SK-N-MC (cell line): ENCODE data around the gene LIAS.
"Not testable (repeated sequence)": the region's sequence is repeated elsewhere in the genome, so short reads cannot be mapped to it uniquely, and the experiment has no call there.

Source experiments
- DNase-seq: peaks from one replicate; pipeline ENCODE4 v3.0.0-alpha.2; 2011; ENCODE audit warnings: low read depth, low spot score
- H3K27ac ChIP-seq: fragments of 200-600 bp; sonication (generic); 2 replicates; pipeline ENCODE4 v1.5.1; 2016; ENCODE audit warnings: mixed run types
- H3K36me3 ChIP-seq: fragments of 200-600 bp; sonication (generic); 2 replicates; pipeline ENCODE4 v1.6.1; 2017; ENCODE audit warnings: antibody characterized with exemption, low read length, mixed read lengths; ENCODE audit not compliant: insufficient read depth
- H3K4me3 ChIP-seq: fragments of 200-600 bp; sonication (generic); 2 replicates; pipeline ENCODE4 v1.5.1; 2016
- H3K9ac ChIP-seq: fragments of 200-600 bp; sonication (generic); 2 replicates; pipeline ENCODE4 v1.8.0; 2017; ENCODE audit warnings: mixed run types, mixed read lengths; ENCODE audit not compliant: insufficient read length
- H3K9me3 ChIP-seq: fragments of 200-600 bp; sonication (generic); 2 replicates; pipeline ENCODE4 v1.6.1; 2017; ENCODE audit warnings: low read depth, mild to moderate bottlenecking, antibody characterized with exemption, low read length, moderate library complexity, mixed read lengths
- EZH2 ChIP-seq: fragments of 200-600 bp; sonication (generic); IDR thresholded peaks from one replicate; pipeline ENCODE4 v1.6.1; 2017; ENCODE audit warnings: antibody characterized with exemption
- FOXP2 ChIP-seq: optimal IDR thresholded peaks from 2 replicates; pipeline ENCODE3; 2011; ENCODE audit warnings: mild to moderate bottlenecking, moderate library complexity; ENCODE audit not compliant: insufficient read depth; ENCODE audit errors: extremely low read length, control extremely low read depth
- POLR2AphosphoS5 ChIP-seq: IDR thresholded peaks from 2 replicates; pipeline ENCODE4 v1.6.1; 2012; ENCODE audit warnings: mild to moderate bottlenecking, low read depth, low read length, borderline replicate concordance

Gene LIAS

DNA sequence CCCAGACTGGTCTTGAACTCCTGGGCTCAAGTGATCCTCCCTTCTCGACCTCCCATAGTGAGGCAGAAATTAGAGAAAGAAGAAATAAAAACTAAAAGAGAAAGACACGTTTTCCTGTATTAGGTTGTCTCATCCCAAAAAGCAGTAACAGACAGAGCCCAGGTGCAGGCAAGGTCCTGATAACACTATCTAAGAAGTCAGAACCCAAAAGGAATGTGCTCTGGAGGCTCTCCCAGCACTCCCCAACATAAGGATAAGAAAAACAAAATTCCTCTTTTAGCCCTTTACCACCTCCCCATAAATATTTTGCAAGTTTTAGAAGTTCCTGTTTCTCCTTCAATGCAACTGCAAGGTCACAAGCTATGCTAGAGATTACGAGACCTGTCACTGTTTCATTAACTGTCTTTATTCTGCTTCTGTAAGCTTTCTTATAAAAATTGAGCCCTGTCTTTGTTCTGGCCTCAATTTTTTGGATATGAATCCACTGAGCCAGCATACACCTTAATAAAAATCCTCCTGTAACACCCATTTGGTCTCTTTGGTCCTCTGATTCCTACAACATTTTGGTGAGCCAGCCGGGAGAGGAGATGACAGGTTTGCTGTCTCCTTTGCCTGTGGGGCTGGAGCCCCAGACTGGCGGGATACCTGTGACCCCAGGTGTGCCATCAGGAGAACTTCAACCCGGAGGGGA, 25.9 kb downstream of the LIAS start:
- Histone ChIP-seq H3K36me3 (no peaks in the 10 kb centered on the region), H3K9me3 (no peaks in the 10 kb centered on the region), H3K4me3 (no peak overlapping the region), H3K27ac (no peak overlapping the region), H3K9ac (no peak overlapping the region)
- DNase-seq: no peak
- TF ChIP-seq EZH2: no peak
- TF ChIP-seq FOXP2: no peak
- TF ChIP-seq POLR2AphosphoS5: no peak

DNA sequence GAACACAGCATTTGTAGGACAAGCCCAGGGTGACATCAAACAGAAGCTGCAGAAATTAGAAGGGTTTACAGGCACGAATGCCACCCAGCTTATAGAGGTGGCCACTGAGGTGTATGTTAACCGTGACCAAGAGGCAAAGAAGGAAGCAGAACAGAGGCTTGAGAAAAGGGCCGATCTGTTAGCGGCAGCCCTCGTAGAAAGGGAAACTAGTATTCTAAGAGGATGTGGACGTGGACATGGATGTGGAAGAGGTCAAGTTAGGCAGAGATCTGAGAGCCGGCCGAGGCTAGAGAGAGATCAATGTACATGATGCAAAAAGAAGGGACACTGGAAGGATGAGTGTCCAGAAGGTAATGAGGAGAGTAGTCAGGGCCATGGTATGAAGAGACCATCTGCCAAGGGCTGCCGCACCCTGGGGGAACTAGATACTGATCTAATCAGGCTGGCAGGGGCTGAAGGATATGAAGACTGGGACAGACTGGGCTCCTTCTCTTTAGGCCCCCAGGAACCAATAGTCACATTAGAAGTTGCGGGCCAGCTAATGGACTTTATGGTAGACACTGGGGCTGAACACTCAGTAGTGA, 27.5 kb downstream of the LIAS start:
- no peaks in the 10 kb centered on the region for H3K9me3 ChIP-seq
- TF ChIP-seq EZH2 (no peak), POLR2AphosphoS5 (no peak), FOXP2 (no peak)
- DNase-seq: no peak
- no peak overlapping the region for H3K9ac ChIP-seq
- H3K4me3 ChIP-seq: no peak overlapping the region
- H3K27ac ChIP-seq: no peak overlapping the region
- no peaks in the 10 kb centered on the region for H3K36me3 ChIP-seq

DNA sequence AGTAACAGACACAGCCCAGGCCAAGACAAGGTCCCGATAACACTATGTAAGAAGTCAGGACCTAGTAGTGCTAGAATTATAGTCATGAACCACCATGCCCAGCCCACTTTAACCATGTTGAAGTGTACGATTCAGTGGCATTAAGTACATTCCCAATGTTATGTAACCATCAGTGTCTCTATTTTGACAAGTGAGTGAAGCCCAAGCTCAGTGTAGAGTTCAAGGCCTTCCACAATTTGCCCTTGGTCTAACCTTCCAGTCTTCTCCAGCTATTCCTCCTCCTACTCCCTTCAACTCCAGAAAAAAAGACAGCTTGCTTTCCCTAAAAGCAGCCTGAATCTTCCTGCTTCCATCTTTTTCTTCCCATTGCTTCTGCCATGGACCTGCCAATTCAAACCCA, 31.5 kb downstream of the LIAS start:
- H3K9me3 ChIP-seq: no peaks in the 10 kb centered on the region
- no peak overlapping the region for H3K9ac ChIP-seq
- no peak overlapping the region for H3K27ac ChIP-seq
- no peaks in the 10 kb centered on the region for H3K36me3 ChIP-seq
- no peak overlapping the region for H3K4me3 ChIP-seq
- TF ChIP-seq FOXP2: no peak
- no peak for TF ChIP-seq POLR2AphosphoS5
- no peak for TF ChIP-seq EZH2
- no peak for DNase-seq

DNA sequence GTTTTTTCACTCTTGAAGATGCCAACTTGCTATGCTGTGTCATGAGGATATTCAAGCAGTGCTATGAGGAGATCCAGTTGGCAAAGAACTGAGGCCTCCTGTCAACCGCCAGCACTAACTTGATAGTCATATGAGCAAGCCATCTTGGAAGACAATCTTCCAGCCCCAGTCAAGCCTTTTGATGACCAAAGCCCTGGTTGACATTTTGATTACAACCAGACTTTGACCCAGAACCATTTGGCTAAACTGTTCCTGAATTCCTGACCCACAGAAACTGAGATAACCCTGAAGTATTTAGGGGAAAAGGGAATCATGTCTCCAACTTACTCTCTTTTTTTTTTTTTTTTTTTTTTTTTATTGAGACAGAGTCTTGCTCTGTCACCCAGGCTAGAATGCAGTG, 35.5 kb downstream of the LIAS start:
- no peak overlapping the region for H3K9ac ChIP-seq
- no peak overlapping the region for H3K27ac ChIP-seq
- no peak for DNase-seq
- TF ChIP-seq FOXP2 (no peak), POLR2AphosphoS5 (no peak), EZH2 (no peak)
- H3K4me3 ChIP-seq: no peak overlapping the region
- H3K36me3 ChIP-seq: peaks cover 8% of the 10 kb centered on the region
- no peaks in the 10 kb centered on the region for H3K9me3 ChIP-seq

DNA sequence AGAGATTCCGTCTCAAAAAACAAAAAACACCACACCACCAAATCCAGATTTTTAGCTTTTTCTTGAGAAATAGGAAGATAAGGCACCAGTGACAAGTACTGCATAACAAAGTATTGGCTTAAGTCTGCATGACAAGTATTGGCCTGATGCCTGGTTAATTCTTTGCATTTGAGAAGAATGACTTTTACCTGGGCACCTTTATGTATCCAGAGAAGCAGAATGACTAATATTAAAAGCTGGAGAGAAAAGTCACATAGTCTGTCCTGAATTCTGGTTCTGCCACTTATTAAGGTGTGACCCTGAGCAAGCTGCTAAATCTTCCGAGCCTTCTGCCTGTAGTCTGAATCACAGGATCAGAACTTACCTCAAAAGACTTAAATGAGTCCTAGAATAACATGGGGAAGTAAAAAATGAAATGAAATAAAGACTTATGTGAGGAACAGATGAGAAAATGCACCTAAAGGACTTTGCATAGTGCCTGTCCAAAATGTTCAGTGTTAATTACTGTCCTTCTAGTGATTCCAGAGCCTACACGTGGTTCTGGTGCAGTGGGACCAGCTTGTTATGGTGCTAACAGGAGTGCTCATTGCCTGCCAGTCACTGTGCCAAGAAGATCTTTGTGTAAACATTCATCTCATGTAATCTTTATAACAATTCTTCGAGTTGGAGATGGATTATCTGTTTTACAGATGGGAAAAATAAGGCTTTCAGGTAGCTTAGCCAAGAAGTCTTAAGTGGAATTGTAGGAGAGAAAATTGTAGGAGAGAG, 36.8 kb downstream of the LIAS start:
- H3K36me3 ChIP-seq: peaks cover 12% of the 10 kb centered on the region
- H3K9ac ChIP-seq: no peak overlapping the region
- no peaks in the 10 kb centered on the region for H3K9me3 ChIP-seq
- no peak overlapping the region for H3K4me3 ChIP-seq
- DNase-seq: no peak
- H3K27ac ChIP-seq: no peak overlapping the region
- TF ChIP-seq FOXP2 (no peak), EZH2 (no peak), POLR2AphosphoS5 (no peak)

DNA sequence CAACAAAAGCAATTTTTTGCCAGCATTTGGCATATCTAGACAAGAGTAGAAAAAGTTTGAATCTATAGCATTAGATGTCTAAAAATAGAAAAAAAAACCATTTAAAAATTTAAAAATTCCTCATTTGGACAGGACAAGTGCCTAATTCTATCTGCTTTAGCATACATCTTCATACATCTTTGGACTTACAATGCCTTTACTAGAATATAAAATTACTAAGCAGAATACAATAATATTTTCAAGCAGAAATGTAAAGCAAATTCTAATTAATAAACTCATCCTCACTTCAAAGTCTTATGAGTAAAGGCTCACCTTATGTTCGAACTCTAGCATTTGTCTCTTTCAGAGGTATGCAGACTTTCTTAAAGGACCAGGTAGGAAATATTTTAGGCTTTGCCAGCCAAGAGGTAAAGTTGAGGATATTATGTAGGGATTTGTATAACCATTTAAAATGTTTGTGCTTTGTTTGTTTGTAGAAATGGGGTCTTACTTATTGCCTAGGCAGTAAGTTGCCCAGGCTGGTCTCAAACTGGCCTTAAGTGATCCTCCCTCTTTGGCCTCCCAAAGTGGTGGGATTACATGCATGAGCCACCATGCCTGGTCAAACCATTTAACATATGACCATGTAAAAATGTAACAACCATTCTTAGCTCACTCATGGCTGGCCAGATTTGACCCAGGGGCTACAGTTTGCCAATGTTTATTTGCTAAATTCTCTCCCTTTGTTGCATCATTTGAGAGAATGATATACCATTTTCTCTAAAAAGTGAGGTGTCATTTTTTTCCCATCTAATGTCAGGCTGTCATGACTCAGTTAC, 39.3 kb downstream of the LIAS start:
- TF ChIP-seq POLR2AphosphoS5 (no peak), FOXP2 (no peak)
- H3K36me3 ChIP-seq: peaks cover 25% of the 10 kb centered on the region
- no peak overlapping the region for H3K9ac ChIP-seq
- H3K9me3 ChIP-seq: no peaks in the 10 kb centered on the region
- H3K27ac ChIP-seq: no peak overlapping the region
- no peak overlapping the region for H3K4me3 ChIP-seq
- no peak for DNase-seq

DNA sequence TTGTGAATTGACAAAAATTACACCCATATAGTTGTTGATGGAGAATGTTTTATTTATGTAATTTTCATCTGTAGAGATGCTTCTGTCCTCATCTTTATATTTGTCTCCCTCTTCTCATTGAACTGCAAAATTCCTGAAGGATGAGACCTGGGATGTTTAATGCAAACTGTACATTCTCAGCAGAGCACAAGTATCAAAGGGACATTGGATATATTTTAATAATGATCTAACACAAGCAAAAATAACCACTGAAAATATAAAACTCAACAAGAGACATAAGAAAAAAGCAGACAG, 39.8 kb downstream of the LIAS start:
- H3K4me3 ChIP-seq: no peak overlapping the region
- DNase-seq: no peak

DNA sequence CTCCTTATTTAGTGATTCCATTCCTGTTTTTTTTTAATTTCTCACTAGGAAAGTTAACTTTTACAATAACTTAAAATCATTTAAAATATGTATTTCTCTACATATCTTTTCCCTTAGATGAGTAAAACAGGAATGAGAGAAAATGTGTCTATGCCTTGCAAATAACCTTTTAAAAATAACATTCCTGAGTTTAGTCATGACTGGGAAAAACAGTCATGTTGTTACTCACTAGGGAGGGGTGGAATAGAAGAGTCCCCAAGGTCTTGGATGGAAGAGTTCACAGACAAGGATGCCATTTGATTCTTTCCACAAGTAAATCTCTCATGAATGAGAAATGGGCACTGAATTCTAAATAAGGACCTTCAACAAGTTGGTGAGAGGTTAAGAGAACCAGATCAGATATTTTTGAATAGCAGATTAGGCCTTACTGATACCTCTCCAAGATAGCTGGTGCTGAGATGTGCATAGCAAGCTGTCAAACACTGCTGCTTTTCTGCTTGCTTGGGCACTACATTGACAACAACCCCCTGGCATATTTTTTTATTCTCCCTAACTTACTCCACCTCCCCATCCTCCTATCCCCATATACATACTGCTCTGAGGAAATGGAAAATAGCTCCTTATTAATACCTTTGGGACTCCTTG, 43.3 kb downstream of the LIAS start:
- DNase-seq: no peak
- Histone ChIP-seq H3K9me3 (no peaks in the 10 kb centered on the region), H3K4me3 (no peak overlapping the region), H3K9ac (no peak overlapping the region), H3K36me3 (peaks cover 57% of the 10 kb centered on the region), H3K27ac (no peak overlapping the region)
- TF ChIP-seq EZH2: no peak
- TF ChIP-seq POLR2AphosphoS5: no peak
- no peak for TF ChIP-seq FOXP2

More for the DNA sequence above, 39.8 kb downstream of the LIAS start:
- H3K9me3 ChIP-seq: no peaks in the 10 kb centered on the region
- TF ChIP-seq POLR2AphosphoS5 (no peak), EZH2 (no peak), FOXP2 (no peak)
- H3K27ac ChIP-seq: no peak overlapping the region
- peaks cover 31% of the 10 kb centered on the region for H3K36me3 ChIP-seq
- H3K9ac ChIP-seq: no peak overlapping the region

DNA sequence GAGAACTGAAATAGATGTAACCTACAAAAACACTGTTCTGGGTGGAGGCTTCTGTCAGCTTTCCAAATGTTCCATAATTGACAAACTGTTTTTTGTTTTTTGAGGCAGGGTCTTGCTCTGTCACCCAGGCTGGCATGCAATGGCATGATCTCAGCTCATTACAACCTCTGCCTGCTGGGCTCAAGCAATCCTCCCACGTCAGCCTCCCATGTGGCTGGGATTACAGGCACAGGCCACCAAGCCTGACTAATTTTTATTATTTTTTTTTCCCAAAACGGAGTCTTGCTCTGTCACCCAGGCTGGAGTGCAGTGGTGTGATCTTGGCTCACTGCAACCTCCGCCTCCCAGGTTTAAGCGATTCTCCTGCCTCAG, 43.8 kb downstream of the LIAS start:
- H3K36me3 ChIP-seq: peaks cover 62% of the 10 kb centered on the region
- H3K27ac ChIP-seq, H3K9ac ChIP-seq, H3K4me3 ChIP-seq, H3K9me3 ChIP-seq, DNase-seq: not testable (repeated sequence)
